ENCODE results near the gene WDCP. TPM values are rescaled to one million over a fixed set of nuclear protein-coding genes. Genes with fewer than 3 reads are reported as not detected.

The WDCP gene
- total and polyA plus RNA-seq, 7 donors: 4.6 to 17.3 (median 7.1) TPM

- WGBS, 3 donors: 71 to 87% (median 81%) methylated on average over 1 of the region's 1 CpG
- Histone ChIP-seq H3K27me3 (ENCODE audit: insufficient read depth in 3 of 3, low read length in 2 of 3) (no peaks in the 10 kb centered on the region), H3K27ac (no peak overlapping the region), H3K4me3 (no peak overlapping the region), H3K36me3 (ENCODE audit: insufficient read depth in 1 of 2, low read depth in 1 of 2) (peaks cover 0 to 41% of the 10 kb centered on the region in 2 donors), H3K4me1 (no peaks in the 10 kb centered on the region), H3K9me3 (no peaks in the 10 kb centered on the region)
- intact Hi-C loops (cut with DNase I): no loop called here
- DNase-seq (no peak), ATAC-seq (no peak)
- TF ChIP-seq CTCF (IDR thresholded peaks at IDR 0.05): no peak
These were observed 54.3 kb downstream of the WDCP start for GRCh38 chr2:23992931-23993330.

DNA sequence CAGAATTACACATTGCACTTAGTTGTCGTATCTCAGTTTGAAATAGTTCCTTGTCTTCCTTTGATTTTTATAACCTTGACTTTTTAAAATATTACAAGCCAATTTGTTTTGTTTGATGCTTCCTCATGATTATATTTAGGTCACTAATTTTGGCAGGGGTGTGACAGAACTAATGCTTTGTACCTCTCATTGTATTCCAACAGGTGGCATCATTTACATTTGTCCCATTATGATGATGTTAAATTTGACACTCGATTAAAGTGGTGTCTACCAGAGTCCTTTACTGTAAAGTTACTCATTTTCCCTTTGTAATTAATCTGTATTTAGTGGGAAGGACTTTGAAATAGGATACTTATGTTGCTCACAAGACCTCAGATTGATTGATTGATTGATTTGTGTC, 58.8 kb downstream of the WDCP start:
- ATAC-seq (peak in 2 of 4 donors; percentile 42 to 69), DNase-seq (no peak)
- Histone ChIP-seq H3K9me3 (no peaks in the 10 kb centered on the region), H3K36me3 (ENCODE audit: insufficient read depth in 1 of 2, low read depth in 1 of 2) (peaks cover 0 to 72% of the 10 kb centered on the region in 2 donors), H3K4me3 (no peak overlapping the region), H3K27ac (no peak overlapping the region), H3K27me3 (ENCODE audit: insufficient read depth in 3 of 3, low read length in 2 of 3) (no peaks in the 10 kb centered on the region), H3K4me1 (no peaks in the 10 kb centered on the region)
- peak; percentile 17 for TF ChIP-seq CTCF (IDR thresholded peaks at IDR 0.05)
- WGBS, 3 donors: 52 to 57% (median 54%) methylated on average over 2 of the region's 2 CpGs
- intact Hi-C loops (cut with DNase I): no loop called here

Other genes with a start within 250 kb of the WDCP start
- 10 to 100 TPM in 1 of 4 donors, 1 to 10 TPM in 3; 7.7 to 12.5 (median 8.4) TPM for gene ATAD2B, start 120.3 kb downstream of the WDCP start, total RNA-seq
- 1 to 10 TPM; 2.6 to 5.6 (median 3.0) TPM for gene ATAD2B, start 120.3 kb downstream of the WDCP start, polyA plus RNA-seq
- gene UBXN2A, start 106.9 kb downstream of the WDCP start, total RNA-seq: 10 to 100 TPM; 20.4 to 23.5 (median 20.8) TPM
- gene UBXN2A, start 106.9 kb downstream of the WDCP start, polyA plus RNA-seq: 10 to 100 TPM; 12.0 to 33.9 (median 19.0) TPM
- under 1 TPM in 2 of 4 donors, not detected in 2; 0.27 to 0.28 TPM for gene MFSD2B, start 37.3 kb downstream of the WDCP start, total RNA-seq
- gene MFSD2B, start 37.3 kb downstream of the WDCP start, polyA plus RNA-seq: under 1 TPM; 0.03 to 0.12 (median 0.07) TPM
- 1 to 10 TPM in 1 of 4 donors, under 1 TPM in 3; 0.46 to 1.8 (median 0.75) TPM for gene FKBP1B, start 2.4 kb upstream of the WDCP start, total RNA-seq
- gene FKBP1B, start 2.4 kb upstream of the WDCP start, polyA plus RNA-seq: 1 to 10 TPM; 1.3 to 2.7 (median 2.1) TPM
- 10 to 100 TPM; 44.2 to 60.5 (median 55.5) TPM for gene SF3B6, start 28.9 kb upstream of the WDCP start, total RNA-seq
- gene SF3B6, start 28.9 kb upstream of the WDCP start, polyA plus RNA-seq: 100 to 1,000 TPM in 1 of 3 donors, 10 to 100 TPM in 2; 68.2 to 116 (median 90.8) TPM
- 1 to 10 TPM; 1.3 to 5.0 (median 2.6) TPM for gene TP53I3, start 37.4 kb upstream of the WDCP start, total RNA-seq
- gene TP53I3, start 37.4 kb upstream of the WDCP start, polyA plus RNA-seq: 1 to 10 TPM; 1.7 to 5.6 (median 3.7) TPM
- gene PFN4, start 75.9 kb upstream of the WDCP start, total RNA-seq: under 1 TPM in 3 of 4 donors, not detected in 1; 0.24 to 0.45 (median 0.34) TPM
- gene PFN4, start 75.9 kb upstream of the WDCP start, polyA plus RNA-seq: 1 to 10 TPM in 1 of 3 donors, under 1 TPM in 2; 0.18 to 1.2 (median 0.35) TPM
- gene FAM228B, start 76.1 kb upstream of the WDCP start, total RNA-seq: 10 to 100 TPM; 12.4 to 30.1 (median 12.8) TPM
- 1 to 10 TPM; 2.5 to 6.9 (median 5.2) TPM for gene FAM228B, start 76.1 kb upstream of the WDCP start, polyA plus RNA-seq
- under 1 TPM in 3 of 4 donors, not detected in 1; 0.50 to 0.69 (median 0.58) TPM for gene FAM228A, start 127.7 kb upstream of the WDCP start, total RNA-seq
- under 1 TPM; 0.04 to 0.24 (median 0.23) TPM for gene FAM228A, start 127.7 kb upstream of the WDCP start, polyA plus RNA-seq

Measured in psoas muscle (tissue), 8 donors.